Natural killer cell (primary cell): Measurements from ENCODE around the gene G0S2. TPM values are rescaled to one million over a fixed set of nuclear protein-coding genes. Genes with fewer than 3 reads are reported as not detected.
A peak's percentile ranks its signal among the peaks of the same experiment; 100 is the strongest.

Source experiments
- ATAC-seq, 3 donors: fragments of 150-1000 bp in 2 of 3; fragments of 200-7000 bp in 1 of 3; cut with Tn5 transposase; 1 replicate in 1 of 3; 2 replicates in 2 of 3; pipeline ENCODE4 v1.10.0; 2021; ENCODE audit warnings: mild to moderate bottlenecking in 2 of 3, moderate library complexity in 2 of 3
- DNase-seq, 2 donors: peaks; one replicate each; pipeline versions ENCODE4 v3.0.0 to v3.0.0-alpha.2; 2013 to 2021; ENCODE audit warnings: mixed read lengths in 1 of 2
- H3K27ac ChIP-seq: one replicate; pipeline ENCODE4 v1.5.1; 2013; ENCODE audit warnings: mild to moderate bottlenecking, low read length
- H3K27me3 ChIP-seq: one replicate; pipeline ENCODE4 v1.6.1; 2013; ENCODE audit warnings: low read length; ENCODE audit not compliant: control insufficient read depth, insufficient read depth
- H3K36me3 ChIP-seq: one replicate; pipeline ENCODE4 v1.6.1; 2013; ENCODE audit warnings: low read length; ENCODE audit not compliant: control insufficient read depth, insufficient read depth
- H3K4me1 ChIP-seq: one replicate; pipeline ENCODE4 v1.6.1; 2013; ENCODE audit warnings: low read length; ENCODE audit not compliant: control insufficient read depth, insufficient read depth
- H3K4me3 ChIP-seq: one replicate; pipeline ENCODE4 v1.5.1; 2013; ENCODE audit warnings: low read length
- H3K9me3 ChIP-seq: one replicate; pipeline ENCODE4 v1.6.1; 2013; ENCODE audit warnings: low read length; ENCODE audit not compliant: control insufficient read depth, insufficient read depth
- H3K27ac Mint-ChIP-seq, 2 donors: one replicate each; pipeline ENCODE4 v1.8.0; 2022; ENCODE audit warnings: mild to moderate bottlenecking in 2 of 2, mixed read lengths in 2 of 2, moderate library complexity in 1 of 2
- H3K27me3 Mint-ChIP-seq, 2 donors: one replicate each; pipeline ENCODE4 v1.8.0; 2022; ENCODE audit warnings: low read depth in 2 of 2, mixed read lengths in 2 of 2
- H3K36me3 Mint-ChIP-seq: one replicate; pipeline ENCODE4 v1.8.0; 2022; ENCODE audit warnings: mixed read lengths
- H3K4me1 Mint-ChIP-seq, 2 donors: one replicate each; pipeline ENCODE4 v1.8.0; 2022; ENCODE audit warnings: mixed read lengths in 2 of 2
- H3K4me3 Mint-ChIP-seq: one replicate; pipeline ENCODE4 v1.8.0; 2022; ENCODE audit warnings: mild to moderate bottlenecking, moderate library complexity, mixed read lengths
- H3K9me3 Mint-ChIP-seq, 2 donors: one replicate each; pipeline ENCODE4 v1.8.0; 2022; ENCODE audit warnings: mixed read lengths in 2 of 2
- CTCF ChIP-seq: fragments of 200-600 bp; IDR thresholded peaks from one replicate; pipeline ENCODE4 v1.8.0; 2022; ENCODE audit warnings: antibody characterized with exemption
- WGBS: methylation state at CpG from one replicate; pipeline ENCODE4 v1.1.7; 2013; ENCODE audit warnings: missing lambda C conversion rate; ENCODE audit not compliant: insufficient coverage; 5-methylcytosine and 5-hydroxymethylcytosine counted together
- intact Hi-C: fragments of 100-400 bp; cut with micrococcal nuclease; formaldehyde crosslinking; loops from one replicate; pipeline ENCODE4 v1.14.2; 2022
- total RNA-seq, 4 donors: library from RNA; stranded (reverse); fragments of 120-200 nt in 1 of 4; gene quantifications; one replicate each; pipeline versions ENCODE4 v1.2.3 to v1.2.4, GENCODE V29; 2013 to 2022

Gene G0S2
- total RNA-seq, 3 donors from 2014 or later (not counting 1 experiment from before 2014, with no cell fraction given): 15.3 to 132 (median 22.0) TPM

DNA sequence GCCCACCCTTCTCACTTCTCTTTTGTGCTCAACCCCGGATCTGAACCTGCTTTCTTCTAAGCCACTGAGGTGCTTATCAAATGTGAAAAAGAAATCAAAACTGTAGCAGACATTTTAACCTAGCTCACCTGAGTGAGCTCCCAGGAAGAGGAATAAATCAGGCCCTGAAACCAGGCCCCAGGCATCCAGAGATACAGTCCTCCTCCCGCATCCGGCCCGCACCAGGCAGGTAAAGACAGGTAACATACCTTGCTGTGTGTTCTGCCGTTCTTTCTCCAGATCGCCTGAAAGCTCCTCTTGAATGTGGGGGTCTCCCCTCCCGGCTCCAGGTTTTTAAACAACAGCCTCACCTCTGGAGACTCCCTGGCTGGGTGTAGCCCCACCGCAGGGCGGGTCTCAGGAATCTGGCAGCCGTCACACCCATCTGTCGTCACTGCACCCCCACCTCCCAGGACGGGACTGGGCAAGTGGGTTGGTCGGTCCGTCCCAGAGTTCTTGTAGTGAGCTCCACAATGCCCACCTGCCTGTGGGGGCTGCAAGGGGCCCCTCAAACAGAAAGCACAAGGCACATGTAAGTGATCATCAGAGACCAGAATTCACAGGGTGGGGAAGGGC, 23.0 kb upstream of the G0S2 start, which contains the start of gene LAMB3:
TSS of gene LAMB3 (minus strand) at position 305 of the 615 bp plus-strand sequence. CDS start 1,481 bp downstream, outside the sequence.
- H3K27ac Mint-ChIP-seq: peak within 1 kb of the TSS in 1 of 2 donors; percentile 69
- intact Hi-C loops: no loop called here
- no peak within 1 kb of the TSS for H3K27ac ChIP-seq

DNA sequence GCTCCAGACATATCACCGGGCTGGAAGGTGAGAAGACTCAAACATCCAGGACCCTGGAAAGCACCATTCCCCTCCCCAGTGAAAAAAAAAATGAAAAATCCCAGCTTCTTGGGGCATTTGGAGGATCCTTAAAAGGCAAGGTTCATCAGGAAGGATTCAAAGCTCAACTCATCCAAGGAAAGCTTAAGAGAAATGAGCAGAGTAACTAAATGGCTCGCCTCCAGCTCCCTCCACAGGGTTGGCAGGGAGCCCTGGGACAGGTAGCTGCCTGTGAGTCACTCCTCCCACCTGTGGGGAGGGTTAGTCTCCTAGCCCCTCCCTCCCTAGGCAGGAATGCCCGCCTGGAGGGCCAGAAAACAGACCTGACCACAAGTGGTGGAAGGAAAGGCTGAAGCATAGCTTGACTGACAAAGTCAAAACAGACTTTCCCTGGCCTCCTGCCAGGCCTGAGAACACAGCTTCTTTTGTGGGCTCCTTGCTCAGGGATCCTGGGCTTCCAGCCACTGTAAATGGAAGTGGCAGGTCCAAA, 22.3 kb upstream of the G0S2 start:
- intact Hi-C loops: no loop called here
- Histone ChIP-seq H3K27me3 (no peaks in the 10 kb centered on the region), H3K4me1 (peaks cover 18% of the 10 kb centered on the region), H3K4me3 (no peak overlapping the region), H3K27ac (no peak overlapping the region), H3K36me3 (no peaks in the 10 kb centered on the region), H3K9me3 (no peaks in the 10 kb centered on the region)
- H3K27me3 Mint-ChIP-seq: no peaks in the 10 kb centered on the region
- TF ChIP-seq CTCF: no peak
- no peak overlapping the region for H3K4me3 Mint-ChIP-seq
- no peaks in the 10 kb centered on the region for H3K9me3 Mint-ChIP-seq
- ATAC-seq: no peak
- peaks cover 0 to 15% of the 10 kb centered on the region in 2 donors for H3K4me1 Mint-ChIP-seq
- no peaks in the 10 kb centered on the region for H3K36me3 Mint-ChIP-seq
- DNase-seq: peak in 1 of 2 donors; percentile 15
- 57% methylated on average over 3 of the region's 3 CpGs for WGBS
- H3K27ac Mint-ChIP-seq: no peak overlapping the region

More for the DNA sequence above, 23.0 kb upstream of the G0S2 start, which contains the start of gene LAMB3:
- Histone ChIP-seq H3K27me3 (no peaks in the 10 kb centered on the region), H3K36me3 (no peaks in the 10 kb centered on the region), H3K4me1 (peaks cover 18% of the 10 kb centered on the region), H3K4me3 (no peak within 1 kb of the TSS), H3K9me3 (no peaks in the 10 kb centered on the region)
- no peak for ATAC-seq
- no peaks in the 10 kb centered on the region for H3K27me3 Mint-ChIP-seq
- 88% methylated on average over 14 of the region's 14 CpGs for WGBS
- peaks cover 0 to 15% of the 10 kb centered on the region in 2 donors for H3K4me1 Mint-ChIP-seq
- no peaks in the 10 kb centered on the region for H3K36me3 Mint-ChIP-seq
- no peaks in the 10 kb centered on the region for H3K9me3 Mint-ChIP-seq
- no peak for DNase-seq
- H3K4me3 Mint-ChIP-seq: no peak within 1 kb of the TSS
- TF ChIP-seq CTCF: no peak

DNA sequence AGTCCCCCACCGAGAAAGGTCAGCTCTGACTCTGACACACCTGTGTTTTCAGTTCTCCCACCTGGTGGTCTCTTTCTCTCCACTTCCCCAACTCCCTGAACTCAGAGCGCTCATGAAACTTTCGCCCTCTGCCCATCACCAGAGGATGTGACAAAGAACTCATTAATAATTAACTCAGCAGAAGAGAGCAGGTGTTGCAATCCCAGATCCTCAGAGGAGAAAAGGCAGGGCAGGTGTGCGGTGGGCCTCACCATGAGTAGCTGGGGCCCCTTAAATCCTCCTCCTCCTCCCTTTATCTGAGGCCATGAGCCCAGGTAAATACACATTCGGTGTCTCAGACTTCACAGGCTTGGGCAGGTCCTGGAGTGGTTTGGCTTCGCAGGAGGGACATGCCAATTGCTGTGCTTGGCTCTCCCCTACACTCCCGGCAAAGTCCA, 21.3 kb upstream of the G0S2 start:
- no peak for ATAC-seq
- TF ChIP-seq CTCF: no peak

More for the DNA sequence above, 21.3 kb upstream of the G0S2 start:
- 90% methylated on average over 7 of the region's 7 CpGs for WGBS
- H3K27me3 Mint-ChIP-seq: peaks cover 5% of the 10 kb centered on the region in 2 donors
- H3K27ac ChIP-seq: no peak overlapping the region
- no peak for DNase-seq
- peaks cover 18% of the 10 kb centered on the region for H3K4me1 ChIP-seq
- intact Hi-C loops: no loop called here
- no peaks in the 10 kb centered on the region for H3K9me3 ChIP-seq
- H3K4me3 Mint-ChIP-seq: no peak overlapping the region
- no peaks in the 10 kb centered on the region for H3K36me3 ChIP-seq
- no peaks in the 10 kb centered on the region for H3K27me3 ChIP-seq
- H3K4me1 Mint-ChIP-seq: peaks cover 0 to 15% of the 10 kb centered on the region in 2 donors
- no peaks in the 10 kb centered on the region for H3K36me3 Mint-ChIP-seq
- H3K4me3 ChIP-seq: no peak overlapping the region
- H3K27ac Mint-ChIP-seq: no peak overlapping the region
- no peaks in the 10 kb centered on the region for H3K9me3 Mint-ChIP-seq
